ENCODE results near the gene GRID1. TPM values are rescaled to one million over a fixed set of nuclear protein-coding genes. Genes with fewer than 3 reads are reported as not detected.

GRID1 gene
- total RNA-seq, 4 donors from 2014 or later, result 0.03 to 2.7 (median 0.49) TPM

- TF ChIP-seq CTCF (IDR thresholded peaks at IDR 0.05), result no peak
- no peak for TF ChIP-seq POLR2A (IDR thresholded peaks at IDR 0.05)
- peaks cover 0 to 8% (median 0%) of the 10 kb centered on the region in 4 donors for H3K27me3 ChIP-seq
- WGBS, 2 donors, result 54 to 59% methylated on average over 12 to 14 of the region's 14 CpGs
- no peaks in the 10 kb centered on the region for H3K36me3 ChIP-seq
- no peaks in the 10 kb centered on the region for H3K9me3 ChIP-seq
- no peak overlapping the region for H3K27ac ChIP-seq
- peaks cover 0 to 15% (median 0%) of the 10 kb centered on the region in 3 donors for H3K4me1 ChIP-seq
- no peak overlapping the region for H3K4me3 ChIP-seq
- intact Hi-C loops (cut with DNase I), result no loop called here
- no peak for DNase-seq
These were observed 113.2 kb downstream of the GRID1 start for GRCh38 chr10:86253091-86254072.

GRCh38 chr10:86252556-86252955 is 114.0 kb downstream of the GRID1 start:
- no peak overlapping the region for H3K27ac ChIP-seq
- no peak overlapping the region for H3K4me3 ChIP-seq
- DNase-seq, result no peak
- H3K4me1 ChIP-seq, result peaks cover 0 to 15% (median 0%) of the 10 kb centered on the region in 3 donors
- TF ChIP-seq POLR2A (IDR thresholded peaks at IDR 0.05) (no peak), CTCF (IDR thresholded peaks at IDR 0.05) (no peak)
- H3K27me3 ChIP-seq, result peaks cover 0 to 8% (median 0%) of the 10 kb centered on the region in 4 donors
- H3K9me3 ChIP-seq, result no peaks in the 10 kb centered on the region
- WGBS, 2 donors, result 63 to 65% methylated on average over 3 of the region's 3 CpGs
- H3K36me3 ChIP-seq, result no peaks in the 10 kb centered on the region
- intact Hi-C loops (cut with DNase I), result no loop called here

GRCh38 chr10:86252079-86252478 is 114.5 kb downstream of the GRID1 start:
- DNase-seq, result no peak
- H3K9me3 ChIP-seq, result no peaks in the 10 kb centered on the region
- no peak overlapping the region for H3K4me3 ChIP-seq
- 61 to 63% methylated on average over 5 to 6 of the region's 7 CpGs for WGBS, 2 donors
- no peaks in the 10 kb centered on the region for H3K36me3 ChIP-seq
- no peak overlapping the region for H3K27ac ChIP-seq
- no peak for TF ChIP-seq CTCF (IDR thresholded peaks at IDR 0.05)
- TF ChIP-seq POLR2A (IDR thresholded peaks at IDR 0.05), result no peak
- peaks cover 0 to 8% (median 0%) of the 10 kb centered on the region in 4 donors for H3K27me3 ChIP-seq
- intact Hi-C loops (cut with DNase I), result no loop called here
- peaks cover 0 to 15% (median 0%) of the 10 kb centered on the region in 3 donors for H3K4me1 ChIP-seq

GRCh38 chr10:86251426-86251825 is 115.2 kb downstream of the GRID1 start:
- WGBS, 2 donors, result 81 to 90% methylated on average over 2 of the region's 2 CpGs

More at GRCh38 chr10:86251426-86251825, 115.2 kb downstream of the GRID1 start:
- Histone ChIP-seq H3K27me3 (peaks cover 0 to 8% (median 0%) of the 10 kb centered on the region in 4 donors), H3K4me3 (no peak overlapping the region), H3K9me3 (no peaks in the 10 kb centered on the region), H3K36me3 (no peaks in the 10 kb centered on the region), H3K27ac (no peak overlapping the region), H3K4me1 (peaks cover 0 to 15% (median 0%) of the 10 kb centered on the region in 3 donors)
- no peak for DNase-seq
- TF ChIP-seq CTCF (IDR thresholded peaks at IDR 0.05) (no peak), POLR2A (IDR thresholded peaks at IDR 0.05) (no peak)
- intact Hi-C loops (cut with DNase I), result no loop called here

All from esophagus squamous epithelium (tissue), 5 donors.